PFSK-1 (cell line): ENCODE measurements around the gene CCDC191. TPM values are rescaled to one million over a fixed set of nuclear protein-coding genes. Genes with fewer than 3 reads are reported as not detected.

Experiments
- FOXP2 ChIP-seq: optimal IDR thresholded peaks from 2 replicates; pipeline ENCODE3; 2011; ENCODE audit warnings: borderline replicate concordance, control low read depth, inconsistent platforms; ENCODE audit not compliant: insufficient read depth; ENCODE audit errors: extremely low read length, extremely low read depth
- POLR2AphosphoS5 ChIP-seq: IDR thresholded peaks from 2 replicates; pipeline ENCODE4 v1.6.1; 2012; ENCODE audit warnings: low read depth, mild to moderate bottlenecking, control low read depth, low read length, moderate library complexity
- REST ChIP-seq, 2 experiments: IDR thresholded peaks; 2 replicates each; pipeline versions ENCODE4 v1.6.1 to v1.8.0; 2011 to 2012; ENCODE audit warnings: low read depth in 2 of 2, low read length in 2 of 2, control low read depth in 1 of 2, inconsistent platforms in 1 of 2, mild to moderate bottlenecking in 1 of 2, moderate library complexity in 1 of 2; ENCODE audit not compliant: insufficient read depth in 1 of 2
- SIN3A ChIP-seq: IDR thresholded peaks from 2 replicates; pipeline ENCODE4 v1.6.1; 2012; ENCODE audit warnings: mild to moderate bottlenecking, low read length, moderate library complexity, borderline replicate concordance; ENCODE audit not compliant: insufficient read depth
- TAF1 ChIP-seq: IDR thresholded peaks from 2 replicates; pipeline ENCODE4 v1.6.1; 2012; ENCODE audit warnings: low read length, control low read depth, borderline replicate concordance; ENCODE audit not compliant: insufficient read depth
- polyA plus RNA-seq: library from polyadenylated mRNA; unstranded; fragments of >200 nt; gene quantifications from one replicate; pipeline ENCODE4 v1.2.1, GENCODE V29; 2012; ENCODE audit warnings: low read depth, missing spikeins; ENCODE audit not compliant: insufficient read length

The CCDC191 gene
- polyA plus RNA-seq = 0.44 TPM

GRCh38 chr3:114056130-114057010 is at the start of gene CCDC191, which contains the start of gene QTRT2:
Gene CCDC191, minus strand, starts transcription at chr3:114056526. Its CDS starts 60 bp downstream, at chr3:114056466.
Gene QTRT2, plus strand, starts transcription at chr3:114056737. Its CDS starts 8,521 bp downstream, at chr3:114065258.
- TF ChIP-seq POLR2AphosphoS5 = peak; percentile 67; the same call in 1 of the 2 replicates
- peak; percentile 96; the same call in 1 of the 2 replicates for TF ChIP-seq SIN3A
- no peak for TF ChIP-seq FOXP2
- peak; percentile 63; the same call in 1 of the 2 replicates for TF ChIP-seq TAF1

DNA sequence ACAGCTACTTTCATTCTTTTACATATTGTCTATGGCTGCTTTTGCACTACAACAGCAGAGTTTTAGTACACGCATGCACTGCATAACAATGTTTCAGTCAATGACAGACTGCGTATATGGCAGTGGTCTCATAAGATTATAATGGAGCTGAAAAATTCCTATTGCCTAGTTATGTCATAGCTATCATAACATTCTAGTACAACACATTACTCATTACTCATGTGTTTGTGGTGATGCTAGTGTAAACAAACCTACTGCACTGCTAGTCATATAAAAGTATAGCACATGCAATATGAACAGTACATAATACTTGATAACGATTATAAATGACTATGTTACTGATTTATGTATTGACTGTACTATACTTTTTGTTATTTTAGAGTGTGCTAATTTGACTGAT is 48.1 kb upstream of the CCDC191 start:
- TF ChIP-seq SIN3A (no peak), POLR2AphosphoS5 (no peak), FOXP2 (no peak), TAF1 (no peak), REST (IDR thresholded peaks at IDR 0.05; ENCODE audit: insufficient read depth in 1 of 2, low read depth in 2 of 2, low read length in 2 of 2) (no peak)

- TF ChIP-seq POLR2AphosphoS5 = no peak
- no peak for TF ChIP-seq FOXP2
- no peak for TF ChIP-seq REST (IDR thresholded peaks at IDR 0.05; ENCODE audit: insufficient read depth in 1 of 2, low read depth in 2 of 2, low read length in 2 of 2)
- no peak for TF ChIP-seq TAF1
- no peak for TF ChIP-seq SIN3A
Measured at GRCh38 chr3:114103858-114104257, 47.5 kb upstream of the CCDC191 start.

DNA sequence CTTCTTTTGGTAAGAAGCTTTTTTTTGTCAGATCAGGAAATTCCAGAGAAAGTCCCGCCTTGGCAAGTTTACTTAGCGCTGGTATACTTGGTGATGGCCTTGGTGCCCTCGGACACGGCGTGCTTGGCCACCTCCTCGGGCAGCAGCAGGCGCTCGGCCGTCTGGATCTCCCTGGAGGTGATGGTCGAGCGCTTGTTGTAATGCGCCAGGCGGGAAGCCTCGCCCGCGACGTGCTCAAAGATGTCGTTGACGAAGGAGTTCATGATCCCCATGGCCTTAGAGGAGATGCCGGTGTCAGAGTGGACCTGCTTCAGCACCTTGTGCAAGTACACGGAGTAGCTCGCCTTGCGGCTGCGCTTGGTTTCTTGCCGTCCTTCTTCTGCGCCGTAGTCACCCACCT is 46.9 kb upstream of the CCDC191 start:
- no peak for TF ChIP-seq FOXP2
- no peak for TF ChIP-seq REST (IDR thresholded peaks at IDR 0.05; ENCODE audit: insufficient read depth in 1 of 2, low read depth in 2 of 2, low read length in 2 of 2)
- TF ChIP-seq TAF1 = no peak
- no peak for TF ChIP-seq SIN3A
- TF ChIP-seq POLR2AphosphoS5 = no peak

DNA sequence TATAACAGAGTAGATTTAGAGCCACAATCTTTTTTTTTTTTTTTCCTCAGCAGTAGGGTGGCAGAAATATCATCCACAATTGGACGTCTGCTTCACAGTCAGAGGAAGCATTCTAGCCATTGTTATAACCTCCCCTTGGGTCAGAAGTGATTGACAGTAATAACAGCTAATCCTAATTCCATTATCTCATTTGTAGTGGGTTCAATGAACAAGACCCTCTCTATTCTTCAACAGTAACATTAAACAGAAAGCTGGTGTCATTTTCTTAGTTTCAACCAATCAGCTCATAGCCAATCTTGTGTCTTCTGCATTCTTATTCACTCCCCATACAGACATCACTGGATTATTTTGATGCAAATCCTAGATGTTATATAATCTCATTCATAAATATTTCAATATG is 44.8 kb upstream of the CCDC191 start:
- no peak for TF ChIP-seq SIN3A
- TF ChIP-seq REST (IDR thresholded peaks at IDR 0.05; ENCODE audit: insufficient read depth in 1 of 2, low read depth in 2 of 2, low read length in 2 of 2) = no peak
- TF ChIP-seq TAF1 = no peak
- TF ChIP-seq POLR2AphosphoS5 = no peak
- TF ChIP-seq FOXP2 = no peak
